Heart left ventricle (tissue), 13 donors: ENCODE measurements around the gene ERBB4.

Source experiments
- POLR2A ChIP-seq, 2 donors: fragments of 450-650 bp; IDR thresholded peaks; one replicate each; pipeline ENCODE4 v1.6.1; 2017; ENCODE audit warnings: antibody characterized with exemption in 2 of 2, mild to moderate bottlenecking in 2 of 2, moderate library complexity in 2 of 2
- TF ChIP-seq, protein P1 (sequence below), 12 donors: fragments of 200-600 bp; sonication (generic) in 4 of 12; IDR thresholded peaks; one replicate each; pipeline versions ENCODE4 v1.5.0 to v1.8.0; 2018 to 2022; ENCODE audit warnings: antibody characterized with exemption in 12 of 12, mild to moderate bottlenecking in 5 of 12
- donor health status: ischemic (EF 13 %, LVEDD 7.1; RV severe dilation, severe dysfunction).
- donor health status: DM: no; HTN: yes; CAD: no.
- donor health status: DM: no; HTN: no; CAD: no.
- donor health status: ischemic (EF 25% LVEDD 6.9; RV normal size, moderate dysfunction).
- donor health status: ischemic (EF 25% LVEDD 5.7; RV mildly dilated, moderate dysfunction).
- donor health status: ischemic (EF 35%, LVEDD 5.7; RV mildly dilated, moderate dysfunction).
- donor health status: nonischemic (EF 11% LVEDD 7.7; RV severe dilation, severe dysfunction).
- donor health status: DM: yes; HTN: yes; CAD: no.
- donor health status: PGD.
- donor health status: ischemic (EF 29% LVEDD 5.4; RV normal size, mild dysfunction).
- donor health status: nonischemic (EF 23%, LVEDD 6.1; RV moderate dilation, normal function).

DNA sequence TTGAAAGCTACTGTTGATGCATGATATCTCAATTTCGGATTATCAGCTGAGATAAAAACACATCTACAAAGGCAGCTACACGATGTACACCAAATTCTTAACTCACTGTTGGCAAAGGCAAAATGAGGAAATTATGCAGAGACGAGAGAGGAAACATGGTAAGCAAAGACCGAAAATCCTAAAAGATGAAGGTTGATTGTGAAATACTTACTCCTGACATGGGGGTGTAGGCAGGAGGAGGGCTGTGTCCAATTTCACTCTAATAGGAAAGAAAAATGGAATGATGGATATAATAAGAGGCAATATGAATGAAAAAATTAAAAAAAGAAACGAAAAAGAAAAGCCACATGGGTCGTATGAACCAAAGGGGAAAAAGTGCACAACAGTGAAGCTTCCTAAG, 1150.9 kb downstream of the ERBB4 start:
- TF ChIP-seq, protein P1, sequence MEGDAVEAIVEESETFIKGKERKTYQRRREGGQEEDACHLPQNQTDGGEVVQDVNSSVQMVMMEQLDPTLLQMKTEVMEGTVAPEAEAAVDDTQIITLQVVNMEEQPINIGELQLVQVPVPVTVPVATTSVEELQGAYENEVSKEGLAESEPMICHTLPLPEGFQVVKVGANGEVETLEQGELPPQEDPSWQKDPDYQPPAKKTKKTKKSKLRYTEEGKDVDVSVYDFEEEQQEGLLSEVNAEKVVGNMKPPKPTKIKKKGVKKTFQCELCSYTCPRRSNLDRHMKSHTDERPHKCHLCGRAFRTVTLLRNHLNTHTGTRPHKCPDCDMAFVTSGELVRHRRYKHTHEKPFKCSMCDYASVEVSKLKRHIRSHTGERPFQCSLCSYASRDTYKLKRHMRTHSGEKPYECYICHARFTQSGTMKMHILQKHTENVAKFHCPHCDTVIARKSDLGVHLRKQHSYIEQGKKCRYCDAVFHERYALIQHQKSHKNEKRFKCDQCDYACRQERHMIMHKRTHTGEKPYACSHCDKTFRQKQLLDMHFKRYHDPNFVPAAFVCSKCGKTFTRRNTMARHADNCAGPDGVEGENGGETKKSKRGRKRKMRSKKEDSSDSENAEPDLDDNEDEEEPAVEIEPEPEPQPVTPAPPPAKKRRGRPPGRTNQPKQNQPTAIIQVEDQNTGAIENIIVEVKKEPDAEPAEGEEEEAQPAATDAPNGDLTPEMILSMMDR (IDR thresholded peaks at IDR 0.05) = no peak
- no peak for TF ChIP-seq POLR2A (IDR thresholded peaks at IDR 0.05)
